HG03097 (cell line): ENCODE data around the gene LMAN1.

Source experiments
- ATAC-seq: cut with Tn5 transposase; IDR thresholded peaks from one replicate; pipeline ENCODE4 v1.9.1; 2021; ENCODE audit not compliant: unreplicated experiment, low FRiP score

The LMAN1 gene

GRCh38 chr18:59306640-59307039 is 52.4 kb downstream of the LMAN1 start:
- ATAC-seq, result no peak

- ATAC-seq, result no peak
Observed at GRCh38 chr18:59305295-59305694, 53.8 kb downstream of the LMAN1 start.

GRCh38 chr18:59303656-59304195 is 55.3 kb downstream of the LMAN1 start:
- ATAC-seq, result no peak

DNA sequence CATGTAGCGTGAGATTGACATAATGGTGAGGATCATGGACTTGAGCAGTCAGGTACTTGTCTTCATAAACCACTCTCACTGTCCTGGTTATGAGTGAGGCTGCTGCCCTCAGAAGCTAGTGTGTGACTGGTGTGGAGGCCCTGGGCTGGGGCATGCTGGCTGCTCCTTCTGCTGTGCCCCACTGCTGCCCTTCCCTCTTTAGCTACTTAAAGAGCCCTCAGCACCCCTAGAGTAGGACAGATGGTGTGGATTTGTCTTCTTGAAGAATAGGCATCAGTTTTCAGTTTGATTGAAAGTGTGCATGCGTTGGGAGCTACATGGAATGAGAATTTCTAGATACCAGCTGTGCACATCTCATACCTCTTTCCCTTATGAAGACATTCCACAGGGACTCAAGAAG is 56.1 kb downstream of the LMAN1 start:
- ATAC-seq, result no peak

- no peak for ATAC-seq
Observed at GRCh38 chr18:59301929-59302328, 57.1 kb downstream of the LMAN1 start.

- no peak for ATAC-seq
Observed at GRCh38 chr18:59300676-59301285, 58.3 kb downstream of the LMAN1 start.

- ATAC-seq, result no peak
Observed at GRCh38 chr18:59298871-59299270, 60.2 kb downstream of the LMAN1 start.

- ATAC-seq, result no peak
Observed at GRCh38 chr18:59293317-59293716, 65.7 kb downstream of the LMAN1 start.

GRCh38 chr18:59286341-59286740 is 72.7 kb downstream of the LMAN1 start:
- ATAC-seq, result no peak

DNA sequence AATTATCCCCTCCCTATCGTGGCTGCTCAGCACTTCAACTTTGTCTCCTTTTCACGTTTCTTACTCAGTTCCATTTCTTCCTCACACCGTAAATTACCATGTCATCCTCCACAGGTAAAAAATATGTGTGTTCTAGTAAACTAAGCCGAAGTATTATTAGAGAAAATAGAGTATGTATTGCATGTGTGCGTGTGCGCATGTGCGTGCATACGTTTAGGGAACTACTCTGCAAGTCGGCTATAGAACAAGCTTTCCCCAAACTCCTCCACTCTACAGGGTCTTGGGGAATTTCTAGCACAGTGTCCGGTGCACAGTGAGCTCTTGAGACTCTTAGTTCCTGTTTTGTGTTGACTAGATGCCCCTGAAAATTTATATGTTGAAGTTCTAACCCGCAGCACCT is 76.7 kb downstream of the LMAN1 start:
- no peak for ATAC-seq

DNA sequence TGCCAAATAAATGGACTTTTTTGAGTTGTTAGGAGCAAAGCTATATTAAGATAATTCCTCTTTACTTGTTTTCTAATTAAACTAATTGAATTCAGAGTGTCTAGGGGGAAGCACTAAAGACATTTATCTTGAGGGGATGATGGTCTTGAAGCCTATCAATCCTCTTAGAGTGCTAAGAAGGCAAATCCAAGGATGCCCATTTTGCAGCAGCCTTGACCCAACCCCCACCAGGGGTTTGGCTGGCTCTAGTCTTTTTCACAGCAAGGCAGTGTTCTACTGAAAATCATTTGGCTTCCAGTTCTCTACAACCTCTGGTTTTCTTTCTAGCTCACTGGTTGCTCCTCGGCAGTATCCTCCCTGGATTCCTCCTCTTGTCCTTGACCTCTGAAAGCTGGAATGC is 79.3 kb downstream of the LMAN1 start:
- no peak for ATAC-seq

GRCh38 chr18:59279193-59279592 is 79.9 kb downstream of the LMAN1 start:
- ATAC-seq, result no peak

GRCh38 chr18:59278793-59279192 is 80.3 kb downstream of the LMAN1 start:
- ATAC-seq, result no peak
